Transverse colon (tissue), 4 donors: ENCODE measurements around the gene ORM2. TPM values are rescaled to one million over a fixed set of nuclear protein-coding genes. Genes with fewer than 3 reads are reported as not detected.

Source experiments
- DNase-seq: peaks from one replicate; pipeline ENCODE4 v3.0.0-alpha.2; 2019
- H3K27ac ChIP-seq, 4 donors: fragments of 200-600 bp; sonication (generic); 2 replicates each; pipeline ENCODE4 v1.5.1; 2016 to 2018; ENCODE audit warnings: inconsistent platforms in 4 of 4
- H3K27me3 ChIP-seq: fragments of 200-600 bp; sonication (generic); 2 replicates; pipeline ENCODE4 v1.5.1; 2017; ENCODE audit warnings: inconsistent platforms
- H3K36me3 ChIP-seq, 4 donors: fragments of 200-600 bp; sonication (generic); 2 replicates each; pipeline ENCODE4 v1.5.1; 2017 to 2019; ENCODE audit warnings: inconsistent platforms in 4 of 4
- H3K4me1 ChIP-seq, 4 donors: fragments of 200-600 bp; sonication (generic); 2 replicates each; pipeline ENCODE4 v1.5.1; 2017 to 2020; ENCODE audit warnings: inconsistent platforms in 4 of 4
- H3K4me3 ChIP-seq, 4 donors: fragments of 200-600 bp; sonication (generic); 1 replicate in 1 of 4; 2 replicates in 3 of 4; pipeline versions ENCODE4 v1.5.1 to v1.6.1; 2017 to 2019; ENCODE audit warnings: inconsistent platforms in 4 of 4
- H3K9me3 ChIP-seq, 2 donors: fragments of 200-600 bp; sonication (generic); 2 replicates each; pipeline ENCODE4 v1.5.1; 2017 to 2019; ENCODE audit warnings: inconsistent platforms in 2 of 2
- EP300 ChIP-seq: sonication (generic); formaldehyde crosslinking; IDR thresholded peaks from one replicate; pipeline ENCODE4 v1.6.1; 2017; ENCODE audit warnings: antibody characterized with exemption, low read depth
- POLR2A ChIP-seq: fragments of 450-650 bp; IDR thresholded peaks from one replicate; pipeline ENCODE4 v1.6.1; 2016; ENCODE audit warnings: antibody characterized with exemption, mild to moderate bottlenecking, moderate library complexity
- POLR2AphosphoS5 ChIP-seq, 3 donors: sonication (generic); formaldehyde crosslinking; IDR thresholded peaks; one replicate each; pipeline ENCODE4 v1.6.1; 2016; ENCODE audit warnings: antibody characterized with exemption in 3 of 3
- WGBS, 2 donors: methylation state at CpG; one replicate each; pipeline ENCODE4 v1.1.5; 2018; ENCODE audit warnings: low coverage in 1 of 2; 5-methylcytosine and 5-hydroxymethylcytosine counted together
- in situ Hi-C, 4 donors: fragments of 200-750 bp; cut with MboI; loops; one replicate each; pipeline versions ENCODE4 v1.15.0 to v1.15.1; 2017; ENCODE audit warnings: low sequenced_read_pairs in 3 of 4, low pct_ligation_motif_present in 1 of 4, low pct_unique_long_range_greater_than_20kb in 1 of 4
- intact Hi-C: fragments of 100-400 bp; cut with DNase I; formaldehyde crosslinking; loops from one replicate; pipeline ENCODE4 v1.15.1; 2023; ENCODE audit warnings: low total_unique reads
- total RNA-seq, 4 donors: library from RNA; depleted of rRNA; stranded (reverse); fragments of >200 nt; gene quantifications; one replicate each; pipeline ENCODE4 v1.1.0, GENCODE V29; 2016
- TF ChIP-seq, protein P1 (sequence below), 5 experiments: fragments of 200-600 bp in 3 of 5; fragments of 450-650 bp in 2 of 5; sonication (generic) in 3 of 5; IDR thresholded peaks; 1 replicate in 2 of 5; 2 replicates in 3 of 5; pipeline ENCODE4 v1.5.1; 2016 to 2017; ENCODE audit warnings: antibody characterized with exemption in 5 of 5, inconsistent platforms in 3 of 5, mild to moderate bottlenecking in 2 of 5, moderate library complexity in 1 of 5

Gene ORM2
- total RNA-seq, 4 donors from 2014 or later, result not detected

DNA sequence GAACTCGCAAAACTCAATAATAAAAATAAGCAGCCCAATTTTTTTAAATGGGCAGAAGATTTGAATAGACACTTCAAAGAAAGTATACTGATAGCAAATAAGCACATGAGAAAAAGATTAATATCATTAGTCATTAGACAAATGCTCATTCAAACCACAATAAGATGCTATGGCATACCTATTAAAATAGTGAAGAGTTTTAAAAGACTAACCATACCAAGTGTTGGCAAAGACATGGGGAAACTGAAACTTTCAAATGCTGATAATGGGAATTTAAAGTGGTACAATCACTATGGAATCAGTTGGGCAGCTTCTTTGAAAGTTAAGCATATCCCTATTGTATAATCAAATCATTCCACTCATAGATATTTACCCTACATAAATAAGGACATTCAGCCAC is 33.3 kb upstream of the ORM2 start:
- no peak for TF ChIP-seq POLR2AphosphoS5 (IDR thresholded peaks at IDR 0.05)
- no peak for DNase-seq
- H3K27me3 ChIP-seq, result no peaks in the 10 kb centered on the region
- no peak overlapping the region for H3K27ac ChIP-seq
- 100% methylated on average over 1 of the region's 1 CpG for WGBS, 2 donors
- H3K9me3 ChIP-seq, result no peaks in the 10 kb centered on the region
- intact Hi-C loops (no loop called here), in situ Hi-C loops (loop anchor here in 3 of 4 donors (10.0 to 25.0 kb wide), 3 partner anchors 209 to 484 kb away; partner anchors contain the start of genes AMBP (in 1 of the 3) and KIF12 (in 1 of the 3))
- H3K4me3 ChIP-seq, result no peak overlapping the region
- H3K4me1 ChIP-seq, result no peaks in the 10 kb centered on the region
- H3K36me3 ChIP-seq, result no peaks in the 10 kb centered on the region

DNA sequence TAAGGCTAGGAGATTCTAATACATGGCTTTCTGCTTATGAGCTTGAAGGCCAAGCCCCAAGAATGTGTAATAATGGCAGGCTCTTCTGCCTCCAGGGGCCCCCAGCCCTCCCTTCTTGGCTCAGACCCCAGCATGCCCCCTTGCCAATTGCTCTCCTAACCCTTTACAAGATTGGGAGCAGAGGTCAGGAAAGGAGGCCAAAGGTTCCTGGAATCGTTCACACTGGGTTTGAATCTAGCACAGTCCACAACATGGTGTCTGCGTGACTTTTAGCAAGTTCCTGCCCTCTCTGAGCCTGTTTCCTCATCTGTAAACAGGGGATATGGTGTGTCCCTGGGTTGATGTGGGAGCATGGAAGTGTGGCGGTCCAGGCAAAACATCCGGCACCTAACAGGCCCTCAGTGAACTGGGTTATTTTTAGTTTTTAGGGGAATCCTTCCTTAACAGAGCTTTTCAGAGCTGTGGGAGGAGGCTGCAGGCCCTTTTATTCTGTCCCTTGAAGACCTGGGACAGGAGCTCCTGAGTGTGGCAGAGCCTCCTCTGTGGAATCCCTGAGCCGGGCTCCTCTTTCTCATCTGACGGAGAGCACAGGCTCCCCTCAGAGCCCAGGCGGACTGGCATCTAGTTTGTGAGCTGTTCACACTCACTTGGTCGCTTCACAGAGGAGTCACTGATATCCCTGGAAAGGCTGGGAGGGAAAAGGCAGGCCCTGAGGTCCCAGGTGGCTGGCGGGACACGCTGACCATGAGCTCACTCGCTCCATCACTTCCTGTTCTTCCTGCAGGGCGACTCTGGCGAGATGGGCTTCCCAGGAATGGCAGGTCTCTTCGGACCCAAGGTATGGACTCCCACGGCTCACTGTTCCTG is 30.1 kb upstream of the ORM2 start:
- Histone ChIP-seq H3K27ac (no peak overlapping the region), H3K27me3 (no peaks in the 10 kb centered on the region), H3K9me3 (no peaks in the 10 kb centered on the region), H3K4me3 (no peak overlapping the region), H3K4me1 (no peaks in the 10 kb centered on the region), H3K36me3 (no peaks in the 10 kb centered on the region)
- intact Hi-C loops (no loop called here), in situ Hi-C loops (loop anchor here in 3 of 4 donors (10.0 to 25.0 kb wide), 3 partner anchors 212 to 487 kb away; partner anchors contain the start of genes AMBP (in 1 of the 3) and KIF12 (in 1 of the 3))
- 83% methylated on average over 15 of the region's 15 CpGs; no CpG with 5 or more reads in 1 of the 2 donors for WGBS, 2 donors
- DNase-seq, result peak; percentile 2
- TF ChIP-seq EP300, result no peak
- TF ChIP-seq, protein P1, sequence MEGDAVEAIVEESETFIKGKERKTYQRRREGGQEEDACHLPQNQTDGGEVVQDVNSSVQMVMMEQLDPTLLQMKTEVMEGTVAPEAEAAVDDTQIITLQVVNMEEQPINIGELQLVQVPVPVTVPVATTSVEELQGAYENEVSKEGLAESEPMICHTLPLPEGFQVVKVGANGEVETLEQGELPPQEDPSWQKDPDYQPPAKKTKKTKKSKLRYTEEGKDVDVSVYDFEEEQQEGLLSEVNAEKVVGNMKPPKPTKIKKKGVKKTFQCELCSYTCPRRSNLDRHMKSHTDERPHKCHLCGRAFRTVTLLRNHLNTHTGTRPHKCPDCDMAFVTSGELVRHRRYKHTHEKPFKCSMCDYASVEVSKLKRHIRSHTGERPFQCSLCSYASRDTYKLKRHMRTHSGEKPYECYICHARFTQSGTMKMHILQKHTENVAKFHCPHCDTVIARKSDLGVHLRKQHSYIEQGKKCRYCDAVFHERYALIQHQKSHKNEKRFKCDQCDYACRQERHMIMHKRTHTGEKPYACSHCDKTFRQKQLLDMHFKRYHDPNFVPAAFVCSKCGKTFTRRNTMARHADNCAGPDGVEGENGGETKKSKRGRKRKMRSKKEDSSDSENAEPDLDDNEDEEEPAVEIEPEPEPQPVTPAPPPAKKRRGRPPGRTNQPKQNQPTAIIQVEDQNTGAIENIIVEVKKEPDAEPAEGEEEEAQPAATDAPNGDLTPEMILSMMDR (IDR thresholded peaks at IDR 0.05), result no peak
- no peak for TF ChIP-seq POLR2AphosphoS5 (IDR thresholded peaks at IDR 0.05)
- TF ChIP-seq POLR2A, result no peak

DNA sequence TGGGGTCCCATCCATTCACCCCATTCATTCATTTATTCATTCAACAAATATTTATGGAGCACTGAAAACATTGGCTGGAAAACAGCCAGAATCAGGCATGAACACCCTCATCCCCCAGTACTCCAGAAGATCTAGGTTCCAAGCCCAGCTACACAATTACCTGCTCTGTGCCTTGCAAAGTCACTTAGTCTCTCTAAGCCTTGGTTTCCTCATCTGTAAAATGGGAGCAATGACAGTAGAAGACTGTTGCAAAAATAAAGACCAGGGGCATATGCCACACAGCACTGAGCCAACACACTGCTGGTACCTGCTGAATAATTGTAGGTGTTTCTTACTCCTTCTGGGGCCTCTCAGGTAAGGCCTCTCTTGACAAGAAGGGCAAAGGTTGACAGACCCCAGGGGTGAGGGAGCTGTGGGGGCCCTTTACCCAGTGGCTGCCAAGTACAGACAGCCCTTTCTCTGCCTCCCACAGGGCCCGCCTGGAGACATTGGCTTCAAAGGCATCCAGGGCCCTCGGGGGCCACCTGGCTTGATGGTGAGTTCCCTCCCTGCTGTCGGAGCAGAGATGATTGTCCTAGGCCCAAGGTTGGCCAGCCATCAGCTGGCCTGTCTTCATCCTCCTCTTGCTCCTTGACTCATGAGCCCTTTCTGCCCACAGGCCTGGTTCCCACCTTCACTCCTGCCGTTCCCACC is 29.4 kb upstream of the ORM2 start:
- in situ Hi-C loops, result no loop called here
- Histone ChIP-seq H3K36me3 (no peaks in the 10 kb centered on the region), H3K4me3 (no peak overlapping the region), H3K4me1 (no peaks in the 10 kb centered on the region), H3K27me3 (no peaks in the 10 kb centered on the region), H3K9me3 (no peaks in the 10 kb centered on the region), H3K27ac (no peak overlapping the region)
- peak; percentile 3 for DNase-seq
- TF ChIP-seq EP300 (no peak), POLR2A (no peak), POLR2AphosphoS5 (IDR thresholded peaks at IDR 0.05) (no peak)
- TF ChIP-seq, protein P1 (IDR thresholded peaks at IDR 0.05), result no peak
- WGBS, 2 donors, result 77 to 90% methylated on average over 4 of the region's 4 CpGs
- intact Hi-C loops, result no loop called here

DNA sequence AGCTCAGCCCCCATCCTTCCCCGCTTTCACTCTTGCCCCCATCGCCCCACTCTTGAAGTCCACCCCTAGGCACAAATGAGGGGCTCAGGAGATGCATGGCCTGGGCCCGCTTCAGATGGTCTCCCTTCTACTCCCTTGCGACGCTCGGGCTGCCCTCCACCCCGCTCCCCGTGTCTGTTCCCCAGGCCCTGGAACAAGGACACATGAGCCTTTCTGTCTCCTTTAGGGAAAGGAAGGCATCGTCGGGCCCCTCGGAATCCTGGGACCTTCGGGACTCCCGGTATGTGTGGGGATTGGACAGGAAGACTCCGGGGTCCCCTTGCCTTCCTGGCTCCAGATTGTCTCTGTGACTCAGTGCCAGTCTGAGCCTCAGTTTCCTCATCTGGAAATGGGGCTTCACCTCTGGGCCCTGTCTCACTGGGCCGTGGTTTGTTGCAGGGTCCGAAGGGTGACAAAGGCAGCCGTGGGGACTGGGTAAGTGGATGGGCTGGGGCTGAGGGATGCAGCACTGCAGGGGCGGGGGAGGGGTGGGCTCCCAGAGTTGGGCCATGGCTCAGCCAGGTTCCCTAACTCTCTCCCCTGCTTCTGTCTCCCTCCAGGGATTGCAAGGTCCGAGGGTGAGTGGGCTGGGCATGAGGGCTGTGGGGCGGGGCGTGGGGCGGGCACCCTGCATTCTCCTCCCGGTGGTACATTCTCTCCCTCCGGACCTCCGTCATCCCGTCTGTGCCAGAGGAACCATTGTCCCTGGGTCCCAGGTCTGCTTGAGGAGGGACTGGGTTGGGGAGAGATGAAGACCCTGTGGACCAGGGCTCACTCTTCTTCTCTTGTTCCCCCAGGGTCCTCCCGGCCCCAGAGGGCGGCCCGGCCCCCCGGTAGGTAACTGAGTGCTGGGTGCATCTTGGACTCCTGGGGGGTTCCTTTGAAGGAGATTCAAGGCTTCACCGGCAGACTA is 28.5 kb upstream of the ORM2 start:
- H3K4me1 ChIP-seq, result no peaks in the 10 kb centered on the region
- H3K36me3 ChIP-seq, result no peaks in the 10 kb centered on the region
- H3K27me3 ChIP-seq, result no peaks in the 10 kb centered on the region
- DNase-seq, result peak; percentile 4
- intact Hi-C loops, result no loop called here
- TF ChIP-seq EP300 (no peak), POLR2A (no peak), POLR2AphosphoS5 (IDR thresholded peaks at IDR 0.05) (no peak)
- TF ChIP-seq, protein P1 (IDR thresholded peaks at IDR 0.05), result no peak
- WGBS, 2 donors, result 91% methylated on average over 31 of the region's 31 CpGs; no CpG with 5 or more reads in 1 of the 2 donors
- no peak overlapping the region for H3K27ac ChIP-seq
- H3K9me3 ChIP-seq, result no peaks in the 10 kb centered on the region
- in situ Hi-C loops, result no loop called here
- H3K4me3 ChIP-seq, result no peak overlapping the region
